GM12878 (cell line): Measurements from ENCODE around the gene PDLIM3.

Experiments
- CTCF ChIP-seq, 3 experiments: IDR thresholded peaks in 2 of 3; conservative IDR thresholded peaks in 1 of 3; 2 replicates each; pipeline ENCODE4 v1.5.1; 2011; ENCODE audit warnings: low read depth in 3 of 3, low read length in 3 of 3, mild to moderate bottlenecking in 3 of 3, control low read depth in 2 of 3, moderate library complexity in 2 of 3, inconsistent platforms in 1 of 3, mixed read lengths in 1 of 3; ENCODE audit not compliant: control insufficient read depth in 2 of 3, insufficient read depth in 1 of 3; ENCODE audit errors: extremely low read depth in 1 of 3
- FOS ChIP-seq: IDR thresholded peaks from 3 replicates; pipeline ENCODE4 v1.6.1; 2011; ENCODE audit warnings: borderline replicate concordance; ENCODE audit not compliant: insufficient read length; ENCODE audit errors: extremely low read depth
- FOXK2 ChIP-seq: fragments of 450-650 bp; IDR thresholded peaks from 2 replicates; pipeline ENCODE4 v1.6.1; 2017; ENCODE audit warnings: mild to moderate bottlenecking, moderate library complexity
- GABPA ChIP-seq: IDR thresholded peaks from 2 replicates; pipeline ENCODE4 v1.6.1; 2014; ENCODE audit warnings: antibody characterized with exemption, low read depth, mild to moderate bottlenecking, inconsistent platforms
- JUNB ChIP-seq: IDR thresholded peaks from 2 replicates; pipeline ENCODE4 v1.6.1; 2016; ENCODE audit warnings: antibody characterized with exemption, mild to moderate bottlenecking
- KAT2A ChIP-seq: conservative IDR thresholded peaks from 2 replicates; pipeline ENCODE4 v1.6.1; 2011; ENCODE audit warnings: low read depth, low read length; ENCODE audit not compliant: control insufficient read depth
- POLR2AphosphoS5 ChIP-seq: IDR thresholded peaks from 2 replicates; pipeline ENCODE4 v1.6.1; 2011; ENCODE audit warnings: mild to moderate bottlenecking, low read length, inconsistent platforms
- RCOR1 ChIP-seq: conservative IDR thresholded peaks from 2 replicates; pipeline ENCODE4 v1.6.1; 2012; ENCODE audit warnings: low read depth, low read length, improper control_type of control experiment
- TCF3 ChIP-seq: IDR thresholded peaks from 2 replicates; pipeline ENCODE4 v1.6.1; 2012; ENCODE audit warnings: low read depth, mild to moderate bottlenecking, low read length, borderline replicate concordance; ENCODE audit not compliant: insufficient read depth
- ZBTB33 ChIP-seq: fragments of 450-650 bp; IDR thresholded peaks from 2 replicates; pipeline ENCODE4 v1.6.1; 2017; ENCODE audit warnings: mild to moderate bottlenecking
- TF ChIP-seq, protein P1 (sequence below): fragments of 450-650 bp; IDR thresholded peaks from 2 replicates; pipeline ENCODE4 v1.6.1; 2014; ENCODE audit warnings: mild to moderate bottlenecking

GRCh38 chr4:185480016-185480732 is 55.1 kb downstream of the PDLIM3 start:
- TF ChIP-seq FOS = no peak
- TF ChIP-seq CTCF (IDR thresholded peaks at IDR 0.05 in 2 of 3, conservative IDR thresholded peaks at IDR 0.05 in 1 of 3; ENCODE audit: control insufficient read depth in 2 of 3, extremely low read depth in 1 of 3, insufficient read depth in 1 of 3, low read depth in 3 of 3, low read length in 3 of 3) = no peak
- TF ChIP-seq, protein P1, sequence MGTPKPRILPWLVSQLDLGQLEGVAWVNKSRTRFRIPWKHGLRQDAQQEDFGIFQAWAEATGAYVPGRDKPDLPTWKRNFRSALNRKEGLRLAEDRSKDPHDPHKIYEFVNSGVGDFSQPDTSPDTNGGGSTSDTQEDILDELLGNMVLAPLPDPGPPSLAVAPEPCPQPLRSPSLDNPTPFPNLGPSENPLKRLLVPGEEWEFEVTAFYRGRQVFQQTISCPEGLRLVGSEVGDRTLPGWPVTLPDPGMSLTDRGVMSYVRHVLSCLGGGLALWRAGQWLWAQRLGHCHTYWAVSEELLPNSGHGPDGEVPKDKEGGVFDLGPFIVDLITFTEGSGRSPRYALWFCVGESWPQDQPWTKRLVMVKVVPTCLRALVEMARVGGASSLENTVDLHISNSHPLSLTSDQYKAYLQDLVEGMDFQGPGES = no peak
- no peak for TF ChIP-seq TCF3
- no peak for TF ChIP-seq FOXK2
- no peak for TF ChIP-seq GABPA
- no peak for TF ChIP-seq KAT2A
- TF ChIP-seq ZBTB33 = no peak
- TF ChIP-seq JUNB = no peak
- TF ChIP-seq RCOR1 = no peak
- no peak for TF ChIP-seq POLR2AphosphoS5
